ENCODE data around the gene TRAPPC5.

GRCh38 chr19:7678971-7679751 lies 1.5 kb upstream of the TRAPPC5 start:
- TF ChIP-seq CTCF (IDR thresholded peaks at IDR 0.05; ENCODE audit: insufficient read depth, low read length) (peak; percentile 60), POLR2AphosphoS5 (IDR thresholded peaks at IDR 0.05; ENCODE audit: low read depth) (no peak), SPI1 (IDR thresholded peaks at IDR 0.05; ENCODE audit: borderline replicate concordance, low read depth) (no peak)
- TF ChIP-seq, protein P1, sequence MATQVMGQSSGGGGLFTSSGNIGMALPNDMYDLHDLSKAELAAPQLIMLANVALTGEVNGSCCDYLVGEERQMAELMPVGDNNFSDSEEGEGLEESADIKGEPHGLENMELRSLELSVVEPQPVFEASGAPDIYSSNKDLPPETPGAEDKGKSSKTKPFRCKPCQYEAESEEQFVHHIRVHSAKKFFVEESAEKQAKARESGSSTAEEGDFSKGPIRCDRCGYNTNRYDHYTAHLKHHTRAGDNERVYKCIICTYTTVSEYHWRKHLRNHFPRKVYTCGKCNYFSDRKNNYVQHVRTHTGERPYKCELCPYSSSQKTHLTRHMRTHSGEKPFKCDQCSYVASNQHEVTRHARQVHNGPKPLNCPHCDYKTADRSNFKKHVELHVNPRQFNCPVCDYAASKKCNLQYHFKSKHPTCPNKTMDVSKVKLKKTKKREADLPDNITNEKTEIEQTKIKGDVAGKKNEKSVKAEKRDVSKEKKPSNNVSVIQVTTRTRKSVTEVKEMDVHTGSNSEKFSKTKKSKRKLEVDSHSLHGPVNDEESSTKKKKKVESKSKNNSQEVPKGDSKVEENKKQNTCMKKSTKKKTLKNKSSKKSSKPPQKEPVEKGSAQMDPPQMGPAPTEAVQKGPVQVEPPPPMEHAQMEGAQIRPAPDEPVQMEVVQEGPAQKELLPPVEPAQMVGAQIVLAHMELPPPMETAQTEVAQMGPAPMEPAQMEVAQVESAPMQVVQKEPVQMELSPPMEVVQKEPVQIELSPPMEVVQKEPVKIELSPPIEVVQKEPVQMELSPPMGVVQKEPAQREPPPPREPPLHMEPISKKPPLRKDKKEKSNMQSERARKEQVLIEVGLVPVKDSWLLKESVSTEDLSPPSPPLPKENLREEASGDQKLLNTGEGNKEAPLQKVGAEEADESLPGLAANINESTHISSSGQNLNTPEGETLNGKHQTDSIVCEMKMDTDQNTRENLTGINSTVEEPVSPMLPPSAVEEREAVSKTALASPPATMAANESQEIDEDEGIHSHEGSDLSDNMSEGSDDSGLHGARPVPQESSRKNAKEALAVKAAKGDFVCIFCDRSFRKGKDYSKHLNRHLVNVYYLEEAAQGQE (IDR thresholded peaks at IDR 0.05; ENCODE audit: insufficient replicate concordance, low read depth): no peak
